HepG2 (cell line): ENCODE measurements around the gene OPRL1. TPM values are rescaled to one million over a fixed set of nuclear protein-coding genes. Genes with fewer than 3 reads are reported as not detected.

Experiments used
- BCL6 ChIP-seq: IDR thresholded peaks from 2 replicates; pipeline ENCODE4 v1.6.1; 2016; ENCODE audit warnings: missing genetic modification reagents, missing compliant biosample characterization
- JUNB ChIP-seq: sonication (generic); formaldehyde crosslinking; IDR thresholded peaks from 2 replicates; pipeline ENCODE4 v1.8.0; 2022; ENCODE audit warnings: missing genetic modification reagents, mild to moderate bottlenecking, borderline replicate concordance
- MATR3 ChIP-seq: sonication (generic); formaldehyde crosslinking; IDR thresholded peaks from 2 replicates; pipeline ENCODE4 v1.4.0; 2020; ENCODE audit warnings: missing genetic modification reagents
- NAIF1 ChIP-seq: sonication (generic); formaldehyde crosslinking; IDR thresholded peaks from 2 replicates; pipeline ENCODE4 v1.5.0; 2020; ENCODE audit warnings: mild to moderate bottlenecking, missing genetic modification reagents, borderline replicate concordance
- SP5 ChIP-seq: IDR thresholded peaks from 2 replicates; pipeline ENCODE4 v1.6.1; 2016; ENCODE audit warnings: low read depth, borderline replicate concordance
- TP53 ChIP-seq: sonication (generic); formaldehyde crosslinking; conservative IDR thresholded peaks from 2 replicates; pipeline ENCODE4 v1.4.0; 2020; ENCODE audit warnings: missing genetic modification reagents
- U2AF1 ChIP-seq: fragments of 200-400 bp; formaldehyde crosslinking; optimal IDR thresholded peaks from 2 replicates; pipeline ENCODE3; 2017; ENCODE audit warnings: mild to moderate bottlenecking, low read depth, low read length
- ZNF232 ChIP-seq: sonication (generic); formaldehyde crosslinking; IDR thresholded peaks from 2 replicates; pipeline ENCODE4 v1.4.0; 2020; ENCODE audit warnings: missing genetic modification reagents, borderline replicate concordance
- ZNF235 ChIP-seq: sonication (generic); formaldehyde crosslinking; IDR thresholded peaks from 2 replicates; pipeline ENCODE4 v1.8.1; 2023; ENCODE audit warnings: mild to moderate bottlenecking, missing genetic modification reagents, borderline replicate concordance
- ZNF292 ChIP-seq: sonication (generic); formaldehyde crosslinking; IDR thresholded peaks from 2 replicates; pipeline ENCODE4 v1.8.1; 2022; ENCODE audit warnings: mild to moderate bottlenecking, low read depth, missing genetic modification reagents, borderline replicate concordance
- ZNF335 ChIP-seq: sonication (generic); formaldehyde crosslinking; IDR thresholded peaks from 2 replicates; pipeline ENCODE4 v1.4.0; 2020; ENCODE audit warnings: missing genetic modification reagents
- ZNF33A ChIP-seq: sonication (generic); formaldehyde crosslinking; IDR thresholded peaks from 2 replicates; pipeline ENCODE4 v1.5.1; 2020; ENCODE audit warnings: missing genetic modification reagents, mild to moderate bottlenecking, moderate library complexity, borderline replicate concordance
- ZNF615 ChIP-seq: sonication (generic); formaldehyde crosslinking; IDR thresholded peaks from 2 replicates; pipeline ENCODE4 v1.5.0; 2020; ENCODE audit warnings: mild to moderate bottlenecking, missing genetic modification reagents, borderline replicate concordance
- ZNF644 ChIP-seq: IDR thresholded peaks from 2 replicates; pipeline ENCODE4 v1.6.1; 2016; ENCODE audit warnings: low read depth
- polyA plus RNA-seq, 8 experiments: library from polyadenylated mRNA; depleted of rRNA in 3 of 8; stranded (reverse) in 7 of 8; unstranded in 1 of 8; fragments of >200 nt; fragmentation: Illumina TruSeq in 4 of 8; extraction: Trizol in 4 of 8; gene quantifications; 2 replicates each; pipeline versions ENCODE4 v1.2.1 to v1.2.3, GENCODE V29; 2011 to 2016; ENCODE audit warnings: low read depth in 4 of 8, missing spikeins in 1 of 8, mixed read lengths in 1 of 8; ENCODE audit not compliant: insufficient read depth in 1 of 8
- total RNA-seq, 5 experiments: library from RNA; depleted of rRNA; stranded (reverse); fragments of >200 nt; fragmentation: Illumina TruSeq; extraction: Trizol; gene quantifications; 2 replicates each; pipeline ENCODE4 v1.2.3, GENCODE V29; 2016; ENCODE audit warnings: low read depth in 1 of 5
- TF ChIP-seq, protein P1 (sequence below): sonication (generic); formaldehyde crosslinking; IDR thresholded peaks from 2 replicates; pipeline ENCODE4 v1.5.0; 2020; ENCODE audit warnings: mild to moderate bottlenecking, missing genetic modification reagents, borderline replicate concordance
- TF ChIP-seq, protein P2 (sequence below): sonication (generic); formaldehyde crosslinking; IDR thresholded peaks from 2 replicates; pipeline ENCODE4 v1.4.0; 2020; ENCODE audit warnings: mild to moderate bottlenecking, missing genetic modification reagents
- TF ChIP-seq, protein P3 (sequence below): sonication (generic); IDR thresholded peaks from 2 replicates; pipeline ENCODE4 v1.6.1; 2016; ENCODE audit warnings: low read depth, borderline replicate concordance
- TF ChIP-seq, protein P4 (sequence below): sonication (generic); formaldehyde crosslinking; IDR thresholded peaks from 2 replicates; pipeline ENCODE4 v1.5.1; 2020; ENCODE audit warnings: mild to moderate bottlenecking, missing genetic modification reagents
- TF ChIP-seq, protein P5 (sequence below): sonication (generic); formaldehyde crosslinking; IDR thresholded peaks from 2 replicates; pipeline ENCODE4 v1.5.0; 2020; ENCODE audit warnings: mild to moderate bottlenecking, missing genetic modification reagents

Gene OPRL1
- total and polyA plus RNA-seq, 2 of the 13 experiments (the other 11 are each of a cell fraction or from before 2014, with no cell fraction given), result 0.35 to 0.71 TPM

DNA sequence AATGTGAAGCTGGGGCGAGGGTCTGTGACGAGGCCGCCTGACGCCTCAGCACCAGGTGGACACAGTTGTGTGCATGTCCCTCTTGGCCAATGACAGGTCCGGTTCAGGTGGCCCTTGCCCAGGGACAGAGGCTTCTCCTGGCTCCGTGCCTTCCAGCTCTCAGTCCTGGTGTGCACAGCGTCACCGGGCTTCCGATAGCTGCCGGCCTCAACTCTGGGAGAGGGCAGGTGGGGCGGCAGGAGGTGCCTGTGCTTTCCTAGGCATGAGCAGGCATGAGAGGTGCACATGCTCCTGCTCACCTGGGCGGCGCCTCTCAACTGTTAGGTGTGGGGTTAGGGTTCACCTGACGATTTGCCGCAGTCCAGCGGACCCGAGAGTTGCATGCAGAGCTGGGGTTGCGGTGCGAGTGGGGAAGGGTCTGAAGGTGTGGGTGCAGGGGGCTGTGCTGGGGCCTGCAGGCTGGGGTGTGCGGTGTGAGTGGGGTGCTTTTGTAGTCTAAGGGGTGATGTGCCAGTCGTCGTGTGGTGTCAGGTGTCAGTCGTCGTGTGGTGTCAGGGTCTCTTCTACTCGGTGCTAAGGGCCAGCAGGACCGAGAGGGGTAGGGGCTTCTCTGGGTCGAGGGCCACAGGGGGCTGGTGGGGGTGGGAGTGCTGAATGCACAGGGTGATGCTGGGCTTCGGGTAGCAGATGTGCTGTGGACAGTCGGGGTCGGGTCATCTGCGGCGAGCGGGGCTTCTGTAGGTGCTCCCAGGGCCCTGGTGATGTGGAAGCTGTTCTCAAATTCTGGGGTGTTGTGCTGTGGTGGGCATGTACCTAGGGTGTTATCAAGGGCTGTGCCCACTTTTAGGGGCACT lies 26.7 kb upstream of the OPRL1 start (continued):
- TF ChIP-seq, protein P1, sequence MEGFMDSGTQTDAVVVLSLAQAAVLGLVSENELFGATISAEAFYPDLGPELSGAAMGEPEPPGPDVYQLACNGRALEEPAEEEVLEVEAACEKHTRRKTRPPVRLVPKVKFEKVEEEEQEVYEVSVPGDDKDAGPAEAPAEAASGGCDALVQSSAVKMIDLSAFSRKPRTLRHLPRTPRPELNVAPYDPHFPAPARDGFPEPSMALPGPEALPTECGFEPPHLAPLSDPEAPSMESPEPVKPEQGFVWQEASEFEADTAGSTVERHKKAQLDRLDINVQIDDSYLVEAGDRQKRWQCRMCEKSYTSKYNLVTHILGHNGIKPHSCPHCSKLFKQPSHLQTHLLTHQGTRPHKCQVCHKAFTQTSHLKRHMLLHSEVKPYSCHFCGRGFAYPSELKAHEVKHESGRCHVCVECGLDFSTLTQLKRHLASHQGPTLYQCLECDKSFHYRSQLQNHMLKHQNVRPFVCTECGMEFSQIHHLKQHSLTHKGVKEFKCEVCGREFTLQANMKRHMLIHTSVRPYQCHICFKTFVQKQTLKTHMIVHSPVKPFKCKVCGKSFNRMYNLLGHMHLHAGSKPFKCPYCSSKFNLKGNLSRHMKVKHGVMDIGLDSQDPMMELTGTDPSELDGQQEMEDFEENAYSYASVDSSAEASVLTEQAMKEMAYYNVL (CRISPR knock-in tag), result peak; percentile 36; the same call in 1 of the 2 replicates
- TF ChIP-seq, protein P2, sequence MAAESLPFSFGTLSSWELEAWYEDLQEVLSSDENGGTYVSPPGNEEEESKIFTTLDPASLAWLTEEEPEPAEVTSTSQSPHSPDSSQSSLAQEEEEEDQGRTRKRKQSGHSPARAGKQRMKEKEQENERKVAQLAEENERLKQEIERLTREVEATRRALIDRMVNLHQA (CRISPR knock-in tag), result no peak
- TF ChIP-seq ZNF33A (CRISPR knock-in tag), result no peak
- TF ChIP-seq NAIF1 (CRISPR knock-in tag), result no peak
- TF ChIP-seq ZNF644 (CRISPR knock-in tag), result no peak
- no peak for TF ChIP-seq U2AF1
- 0 out of 2 replicates have a peak, but pooled peaks have one; percentile 52 for TF ChIP-seq BCL6 (CRISPR knock-in tag)
- TF ChIP-seq TP53 (CRISPR knock-in tag), result no peak
- TF ChIP-seq, protein P3, sequence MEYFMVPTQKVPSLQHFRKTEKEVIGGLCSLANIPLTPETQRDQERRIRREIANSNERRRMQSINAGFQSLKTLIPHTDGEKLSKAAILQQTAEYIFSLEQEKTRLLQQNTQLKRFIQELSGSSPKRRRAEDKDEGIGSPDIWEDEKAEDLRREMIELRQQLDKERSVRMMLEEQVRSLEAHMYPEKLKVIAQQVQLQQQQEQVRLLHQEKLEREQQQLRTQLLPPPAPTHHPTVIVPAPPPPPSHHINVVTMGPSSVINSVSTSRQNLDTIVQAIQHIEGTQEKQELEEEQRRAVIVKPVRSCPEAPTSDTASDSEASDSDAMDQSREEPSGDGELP, result peak; percentile 88; the same call in 1 of the 2 replicates
- no peak; the same call in 1 of the 2 replicates for TF ChIP-seq SP5
- no peak; the same call in none of the 2 replicates for TF ChIP-seq MATR3 (CRISPR knock-in tag)
- no peak; the same call in 1 of the 2 replicates for TF ChIP-seq JUNB (CRISPR knock-in tag)
- TF ChIP-seq ZNF232 (CRISPR knock-in tag), result no peak
- TF ChIP-seq ZNF615 (CRISPR knock-in tag), result no peak
- TF ChIP-seq, protein P4, sequence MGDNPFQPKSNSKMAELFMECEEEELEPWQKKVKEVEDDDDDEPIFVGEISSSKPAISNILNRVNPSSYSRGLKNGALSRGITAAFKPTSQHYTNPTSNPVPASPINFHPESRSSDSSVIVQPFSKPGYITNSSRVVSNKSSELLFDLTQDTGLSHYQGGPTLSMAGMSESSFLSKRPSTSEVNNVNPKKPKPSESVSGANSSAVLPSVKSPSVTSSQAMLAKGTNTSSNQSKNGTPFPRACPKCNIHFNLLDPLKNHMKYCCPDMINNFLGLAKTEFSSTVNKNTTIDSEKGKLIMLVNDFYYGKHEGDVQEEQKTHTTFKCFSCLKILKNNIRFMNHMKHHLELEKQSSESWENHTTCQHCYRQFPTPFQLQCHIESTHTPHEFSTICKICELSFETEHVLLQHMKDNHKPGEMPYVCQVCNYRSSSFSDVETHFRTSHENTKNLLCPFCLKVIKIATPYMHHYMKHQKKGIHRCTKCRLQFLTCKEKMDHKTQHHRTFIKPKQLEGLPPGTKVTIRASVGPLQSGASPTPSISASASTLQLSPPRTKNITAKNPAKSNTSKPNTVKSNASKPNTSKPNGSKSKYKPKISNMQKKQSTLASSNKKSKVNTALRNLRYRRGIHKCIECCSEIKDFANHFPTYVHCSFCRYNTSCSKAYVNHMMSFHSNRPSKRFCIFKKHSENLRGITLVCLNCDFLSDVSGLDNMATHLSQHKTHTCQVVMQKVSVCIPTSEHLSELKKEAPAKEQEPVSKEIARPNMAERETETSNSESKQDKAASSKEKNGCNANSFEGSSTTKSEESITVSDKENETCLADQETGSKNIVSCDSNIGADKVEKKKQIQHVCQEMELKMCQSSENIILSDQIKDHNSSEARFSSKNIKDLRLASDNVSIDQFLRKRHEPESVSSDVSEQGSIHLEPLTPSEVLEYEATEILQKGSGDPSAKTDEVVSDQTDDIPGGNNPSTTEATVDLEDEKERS (CRISPR knock-in tag), result peak; percentile 46; the same call in 1 of the 2 replicates
- TF ChIP-seq ZNF235 (CRISPR knock-in tag), result 0 out of 2 replicates have a peak, but pooled peaks have one; percentile 75
- peak; percentile 70; the same call in 1 of the 2 replicates for TF ChIP-seq ZNF335 (CRISPR knock-in tag)
- TF ChIP-seq, protein P5, sequence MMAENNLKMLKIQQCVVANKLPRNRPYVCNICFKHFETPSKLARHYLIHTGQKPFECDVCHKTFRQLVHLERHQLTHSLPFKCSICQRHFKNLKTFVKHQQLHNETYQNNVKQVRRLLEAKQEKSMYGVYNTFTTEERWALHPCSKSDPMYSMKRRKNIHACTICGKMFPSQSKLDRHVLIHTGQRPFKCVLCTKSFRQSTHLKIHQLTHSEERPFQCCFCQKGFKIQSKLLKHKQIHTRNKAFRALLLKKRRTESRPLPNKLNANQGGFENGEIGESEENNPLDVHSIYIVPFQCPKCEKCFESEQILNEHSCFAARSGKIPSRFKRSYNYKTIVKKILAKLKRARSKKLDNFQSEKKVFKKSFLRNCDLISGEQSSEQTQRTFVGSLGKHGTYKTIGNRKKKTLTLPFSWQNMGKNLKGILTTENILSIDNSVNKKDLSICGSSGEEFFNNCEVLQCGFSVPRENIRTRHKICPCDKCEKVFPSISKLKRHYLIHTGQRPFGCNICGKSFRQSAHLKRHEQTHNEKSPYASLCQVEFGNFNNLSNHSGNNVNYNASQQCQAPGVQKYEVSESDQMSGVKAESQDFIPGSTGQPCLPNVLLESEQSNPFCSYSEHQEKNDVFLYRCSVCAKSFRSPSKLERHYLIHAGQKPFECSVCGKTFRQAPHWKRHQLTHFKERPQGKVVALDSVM (CRISPR knock-in tag), result no peak
- TF ChIP-seq ZNF292, result no peak; the same call in none of the 2 replicates
